IMR-90 (cell line): ENCODE results near the gene FAM228B. TPM values are rescaled to one million over a fixed set of nuclear protein-coding genes. Genes with fewer than 3 reads are reported as not detected.

Experiments used
- ATAC-seq: fragments of 200-7000 bp; cut with Tn5 transposase; 2 replicates; pipeline ENCODE4 v1.9.1; 2020; ENCODE audit warnings: low read depth, mild to moderate bottlenecking, moderate library complexity
- BruUV-seq: library from RNA; stranded (reverse); fragments of 400-500 nt; replicated peaks from 2 replicates; lab custom pipeline; 2021; lab: Mats Ljungman, UMichigan
- CTCF ChIA-PET: fragments of 300-600 bp; formaldehyde crosslinking; extraction: SDS; loops from one replicate; lab custom pipeline; 2021; ENCODE audit warnings: antibody characterized with exemption; lab: Yijun Ruan, JAX
- POLR2A ChIA-PET: fragments of 300-600 bp; sonication (Branson Sonifier 250); formaldehyde crosslinking; loops from one replicate; lab custom pipeline; 2022; ENCODE audit warnings: antibody characterized with exemption; ENCODE audit not compliant: unreplicated experiment; lab: Charles Lee
- DNase-seq: peaks from one replicate; pipeline ENCODE4 v3.0.0; 2013
- H2AFZ ChIP-seq: replicated peaks from 2 replicates; pipeline ENCODE3; 2013; ENCODE audit warnings: low read length, mild to moderate bottlenecking; ENCODE audit not compliant: poor library complexity
- H2AK5ac ChIP-seq: 2 replicates; pipeline ENCODE4 v1.6.1; 2013; ENCODE audit warnings: low read depth, low read length, inconsistent platforms
- H2AK9ac ChIP-seq: replicated peaks from 2 replicates; pipeline ENCODE3; 2013; ENCODE audit warnings: mild to moderate bottlenecking, low read depth, low read length, moderate library complexity; ENCODE audit not compliant: poor library complexity
- H2BK120ac ChIP-seq: 2 replicates; pipeline ENCODE4 v1.6.1; 2013; ENCODE audit warnings: low read depth, low read length, inconsistent platforms
- H2BK15ac ChIP-seq: 3 replicates; pipeline ENCODE4 v1.6.1; 2013; ENCODE audit warnings: low read depth, low read length, inconsistent platforms
- H2BK20ac ChIP-seq: 2 replicates; pipeline ENCODE4 v1.6.1; 2013; ENCODE audit warnings: low read depth, mild to moderate bottlenecking, inconsistent platforms, low read length, moderate library complexity
- H2BK5ac ChIP-seq: 2 replicates; pipeline ENCODE4 v1.6.1; 2013; ENCODE audit warnings: mild to moderate bottlenecking, low read depth, low read length, inconsistent platforms; ENCODE audit not compliant: poor library complexity, severe bottlenecking
- H3K14ac ChIP-seq: replicated peaks from 2 replicates; pipeline ENCODE4 v1.6.1; 2013; ENCODE audit warnings: low read depth, low read length, inconsistent platforms
- H3K18ac ChIP-seq: 2 replicates; pipeline ENCODE4 v1.6.1; 2013; ENCODE audit warnings: low read depth, low read length, control low read depth
- H3K23ac ChIP-seq: 2 replicates; pipeline ENCODE4 v1.6.1; 2013; ENCODE audit warnings: low read depth, low read length, inconsistent platforms
- H3K27ac ChIP-seq: 2 replicates; pipeline ENCODE4 v1.5.1; 2013; ENCODE audit warnings: mild to moderate bottlenecking, control low read depth, low read length; ENCODE audit not compliant: insufficient read depth
- H3K27me3 ChIP-seq: 2 replicates; pipeline ENCODE4 v1.6.1; 2013; ENCODE audit warnings: low read length; ENCODE audit not compliant: control insufficient read depth, insufficient read depth
- H3K36me3 ChIP-seq: 2 replicates; pipeline ENCODE4 v1.6.1; 2013; ENCODE audit warnings: low read length, mixed read lengths; ENCODE audit not compliant: control insufficient read depth, insufficient read depth
- H3K4ac ChIP-seq: 2 replicates; pipeline ENCODE4 v1.6.1; 2013; ENCODE audit warnings: low read depth, low read length, inconsistent platforms
- H3K4me1 ChIP-seq: 2 replicates; pipeline ENCODE4 v1.6.1; 2013; ENCODE audit warnings: low read length, mixed read lengths; ENCODE audit not compliant: control insufficient read depth, insufficient read depth
- H3K4me2 ChIP-seq: 2 replicates; pipeline ENCODE4 v1.6.1; 2013; ENCODE audit warnings: low read depth, mild to moderate bottlenecking, control low read depth, low read length, moderate library complexity
- H3K4me3 ChIP-seq: 2 replicates; pipeline ENCODE4 v1.5.1; 2013; ENCODE audit warnings: low read depth, mild to moderate bottlenecking, control low read depth, low read length, moderate library complexity; ENCODE audit not compliant: insufficient read depth
- H3K56ac ChIP-seq: 2 replicates; pipeline ENCODE4 v1.6.1; 2013; ENCODE audit warnings: low read length, inconsistent platforms; ENCODE audit not compliant: insufficient read depth; ENCODE audit errors: extremely low read depth
- H3K79me1 ChIP-seq, 2 experiments: 2 replicates each; pipeline ENCODE4 v1.6.1; 2013; ENCODE audit warnings: low read length in 2 of 2, inconsistent platforms in 1 of 2, low read depth in 1 of 2
- H3K9ac ChIP-seq: 2 replicates; pipeline ENCODE4 v1.6.1; 2013; ENCODE audit warnings: low read depth, low read length, control low read depth
- H3K9me1 ChIP-seq: 2 replicates; pipeline ENCODE4 v1.6.1; 2013; ENCODE audit warnings: low read length, inconsistent platforms; ENCODE audit not compliant: insufficient read depth
- H3K9me3 ChIP-seq: 2 replicates; pipeline ENCODE4 v1.6.1; 2013; ENCODE audit warnings: low read length; ENCODE audit not compliant: control insufficient read depth, insufficient read depth
- H4K20me1 ChIP-seq: 2 replicates; pipeline ENCODE4 v1.6.1; 2013; ENCODE audit warnings: low read length, inconsistent platforms; ENCODE audit not compliant: insufficient read depth
- H4K5ac ChIP-seq: 2 replicates; pipeline ENCODE4 v1.6.1; 2013; ENCODE audit warnings: mild to moderate bottlenecking, low read depth, low read length, control low read depth
- H4K8ac ChIP-seq, 2 experiments: 2 replicates each; pipeline ENCODE4 v1.6.1; 2013; ENCODE audit warnings: low read depth in 2 of 2, low read length in 2 of 2, control low read depth in 1 of 2, inconsistent platforms in 1 of 2
- H4K91ac ChIP-seq: 2 replicates; pipeline ENCODE4 v1.6.1; 2013; ENCODE audit warnings: low read depth, low read length, inconsistent platforms; ENCODE audit not compliant: insufficient read depth
- BHLHE40 ChIP-seq: fragments of 150-350 bp; IDR thresholded peaks from 2 replicates; pipeline ENCODE4 v1.6.1; 2016; ENCODE audit warnings: mild to moderate bottlenecking, low read depth, low read length
- CEBPB ChIP-seq: IDR thresholded peaks from 2 replicates; pipeline ENCODE4 v1.6.1; 2012; ENCODE audit warnings: low read depth, low read length, improper control_type of control experiment
- CHD1 ChIP-seq: IDR thresholded peaks from 2 replicates; pipeline ENCODE4 v1.6.1; 2012; ENCODE audit warnings: low read depth, low read length, improper control_type of control experiment
- FOS ChIP-seq: fragments of 150-350 bp; IDR thresholded peaks from 2 replicates; pipeline ENCODE4 v1.6.1; 2016; ENCODE audit warnings: low read depth, low read length
- MAFK ChIP-seq: IDR thresholded peaks from 2 replicates; pipeline ENCODE4 v1.6.1; 2012; ENCODE audit warnings: low read depth, low read length, improper control_type of control experiment
- MXI1 ChIP-seq: IDR thresholded peaks from 2 replicates; pipeline ENCODE4 v1.6.1; 2012; ENCODE audit warnings: low read depth, mild to moderate bottlenecking, low read length, moderate library complexity, borderline replicate concordance
- NFE2L2 ChIP-seq: fragments of 150-350 bp; IDR thresholded peaks from 2 replicates; pipeline ENCODE4 v1.6.1; 2016; ENCODE audit warnings: low read depth, mild to moderate bottlenecking, low read length
- POLR2A ChIP-seq: IDR thresholded peaks from 2 replicates; pipeline ENCODE4 v1.6.1; 2012; ENCODE audit warnings: mild to moderate bottlenecking, low read depth, low read length
- RAD21 ChIP-seq: IDR thresholded peaks from 2 replicates; pipeline ENCODE4 v1.6.1; 2012; ENCODE audit warnings: low read length, improper control_type of control experiment
- RCOR1 ChIP-seq: IDR thresholded peaks from 2 replicates; pipeline ENCODE4 v1.6.1; 2012; ENCODE audit warnings: mild to moderate bottlenecking, low read length, improper control_type of control experiment; ENCODE audit not compliant: insufficient replicate concordance
- RFX5 ChIP-seq: IDR thresholded peaks from 2 replicates; pipeline ENCODE4 v1.8.0; 2012; ENCODE audit warnings: low read depth, mild to moderate bottlenecking, low read length, moderate library complexity
- SMC3 ChIP-seq: fragments of 150-350 bp; IDR thresholded peaks from 2 replicates; pipeline ENCODE4 v1.6.1; 2016; ENCODE audit warnings: low read depth, mild to moderate bottlenecking, antibody characterized with exemption, low read length, moderate library complexity
- WGBS, 2 experiments: methylation state at CpG; one replicate each; pipeline versions ENCODE4 v1.1.5 to v1.1.7; 2013; ENCODE audit warnings: missing lambda C conversion rate in 2 of 2; ENCODE audit not compliant: insufficient read length in 1 of 2; ENCODE audit errors: extremely low coverage in 2 of 2; 5-methylcytosine and 5-hydroxymethylcytosine counted together
- dilution Hi-C: fragments of 300-500 bp; cut with HindIII; formaldehyde crosslinking; loops from one replicate; pipeline ENCODE4 v1.14.3; 2018; ENCODE audit warnings: low sequenced_read_pairs; ENCODE audit not compliant: unreplicated experiment
- in situ Hi-C: fragments of 300-500 bp; cut with MboI; formaldehyde crosslinking; loops from 3 replicates; pipeline ENCODE4 v1.14.3; 2019; ENCODE audit warnings: low sequenced_read_pairs, inconsistent platforms, mixed read lengths
- intact Hi-C: fragments of 100-400 bp; cut with micrococcal nuclease; formaldehyde crosslinking; loops from 2 replicates; pipeline ENCODE4 v1.10.0; 2022
- polyA plus RNA-seq, 3 experiments: library from polyadenylated mRNA; depleted of rRNA; stranded (reverse); fragments of >200 nt; gene quantifications; 2 replicates each; pipeline ENCODE4 v1.2.3, GENCODE V29; 2012; ENCODE audit warnings: low replicate concordance in 1 of 3
- total RNA-seq: library from RNA; depleted of rRNA; stranded (reverse); fragments of >200 nt; gene quantifications from 2 replicates; pipeline ENCODE4 v1.2.3, GENCODE V29; 2012
- TF ChIP-seq, protein P1 (sequence below): fragments of 150-350 bp; IDR thresholded peaks from 2 replicates; pipeline ENCODE4 v1.6.1; 2016; ENCODE audit warnings: low read depth, mild to moderate bottlenecking, low read length, moderate library complexity, borderline replicate concordance
- TF ChIP-seq, protein P2 (sequence below): conservative IDR thresholded peaks from 2 replicates; pipeline ENCODE4 v1.5.1; 2012; ENCODE audit warnings: mild to moderate bottlenecking, low read depth, low read length, improper control_type of control experiment

FAM228B gene
- total and polyA plus RNA-seq, 2 of the 4 experiments (the other 2 are of a cell fraction) = 2.0 to 2.9 TPM

- TF ChIP-seq, protein P1, sequence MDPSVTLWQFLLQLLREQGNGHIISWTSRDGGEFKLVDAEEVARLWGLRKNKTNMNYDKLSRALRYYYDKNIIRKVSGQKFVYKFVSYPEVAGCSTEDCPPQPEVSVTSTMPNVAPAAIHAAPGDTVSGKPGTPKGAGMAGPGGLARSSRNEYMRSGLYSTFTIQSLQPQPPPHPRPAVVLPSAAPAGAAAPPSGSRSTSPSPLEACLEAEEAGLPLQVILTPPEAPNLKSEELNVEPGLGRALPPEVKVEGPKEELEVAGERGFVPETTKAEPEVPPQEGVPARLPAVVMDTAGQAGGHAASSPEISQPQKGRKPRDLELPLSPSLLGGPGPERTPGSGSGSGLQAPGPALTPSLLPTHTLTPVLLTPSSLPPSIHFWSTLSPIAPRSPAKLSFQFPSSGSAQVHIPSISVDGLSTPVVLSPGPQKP = no peak
Measured at GRCh38 chr2:24076849-24077534, 46.3 kb upstream of the FAM228B start (continued).

DNA sequence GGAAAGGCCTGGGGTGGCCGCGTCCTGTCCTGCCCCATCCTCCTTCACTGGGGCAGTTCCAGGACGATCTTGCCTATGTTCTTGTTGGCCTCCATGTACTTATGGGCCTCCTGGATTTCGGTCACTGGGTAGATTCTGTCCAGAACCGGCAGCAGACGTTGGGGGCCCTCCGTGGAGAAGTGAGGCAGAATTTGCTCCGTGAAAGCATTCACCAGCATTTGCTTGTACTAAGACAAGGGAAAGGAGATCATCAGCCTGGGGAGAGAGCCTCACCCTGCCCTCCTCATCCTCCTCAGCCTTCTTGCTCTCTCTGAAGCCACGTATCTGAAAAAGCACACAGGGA, 45.8 kb upstream of the FAM228B start:
- peak overlapping the region; percentile 63 to 77 for H4K8ac ChIP-seq
- peak overlapping the region; percentile 44 for H3K9ac ChIP-seq
- no peak overlapping the region; the same call in 1 of the 2 replicates for H4K91ac ChIP-seq
- in situ Hi-C loops (loop anchor here (10.0 kb wide), 1 partner anchor 253 kb away; no protein-coding TSS in a partner anchor), intact Hi-C loops (no loop called here), dilution Hi-C loops (no loop called here)
- no peak for ATAC-seq
- H4K5ac ChIP-seq = peak overlapping the region; percentile 85
- peak overlapping the region; percentile 73 for H3K4me3 ChIP-seq
- ChIA-PET CTCF (no interaction called here), POLR2A (no interaction called here)
- peak overlapping the region; percentile 40; the same call in 1 of the 2 replicates for H3K27ac ChIP-seq
- no peak overlapping the region for H2BK20ac ChIP-seq
- 27% methylated on average over 4 of the region's 9 CpGs; no CpG with 5 or more reads in 1 of the 2 experiments for WGBS, 2 experiments
- no peak overlapping the region for H2BK15ac ChIP-seq
- no peaks in the 10 kb centered on the region for H3K27me3 ChIP-seq
- peaks cover 3% of the 10 kb centered on the region; the same call in 1 of the 2 replicates for H3K4me1 ChIP-seq
- H4K20me1 ChIP-seq = no peaks in the 10 kb centered on the region; the same call in 1 of the 2 replicates
- peak overlapping the region; percentile 96 for H2AK9ac ChIP-seq
- peak overlapping the region; percentile 36 for H3K4ac ChIP-seq
- H3K14ac ChIP-seq = peak overlapping the region; percentile 47; the same call in 1 of the 2 replicates
- H3K18ac ChIP-seq = no peak overlapping the region
- H3K4me2 ChIP-seq = peak overlapping the region; percentile 69
- peaks cover 14 to 40% of the 10 kb centered on the region in 2 experiments; a peak in 3 of 4 replicates for H3K79me1 ChIP-seq
- no peak for DNase-seq
- no peak overlapping the region for H3K56ac ChIP-seq
- H2BK120ac ChIP-seq = no peak overlapping the region
- peaks cover 15% of the 10 kb centered on the region for H3K36me3 ChIP-seq
- no TSS peak for BruUV-seq
- H2AK5ac ChIP-seq = 0 out of 2 replicates have a peak overlapping the region, but pooled peaks have one; percentile 5
- no peaks in the 10 kb centered on the region; the same call in 1 of the 2 replicates for H3K9me1 ChIP-seq
- H3K9me3 ChIP-seq = no peaks in the 10 kb centered on the region
- no peak overlapping the region for H2BK5ac ChIP-seq
- peak overlapping the region; percentile 91 for H2AFZ ChIP-seq
- H3K23ac ChIP-seq = 0 out of 2 replicates have a peak overlapping the region, but pooled peaks have one; percentile 31
- no peak for TF ChIP-seq MXI1
- TF ChIP-seq, protein P2, sequence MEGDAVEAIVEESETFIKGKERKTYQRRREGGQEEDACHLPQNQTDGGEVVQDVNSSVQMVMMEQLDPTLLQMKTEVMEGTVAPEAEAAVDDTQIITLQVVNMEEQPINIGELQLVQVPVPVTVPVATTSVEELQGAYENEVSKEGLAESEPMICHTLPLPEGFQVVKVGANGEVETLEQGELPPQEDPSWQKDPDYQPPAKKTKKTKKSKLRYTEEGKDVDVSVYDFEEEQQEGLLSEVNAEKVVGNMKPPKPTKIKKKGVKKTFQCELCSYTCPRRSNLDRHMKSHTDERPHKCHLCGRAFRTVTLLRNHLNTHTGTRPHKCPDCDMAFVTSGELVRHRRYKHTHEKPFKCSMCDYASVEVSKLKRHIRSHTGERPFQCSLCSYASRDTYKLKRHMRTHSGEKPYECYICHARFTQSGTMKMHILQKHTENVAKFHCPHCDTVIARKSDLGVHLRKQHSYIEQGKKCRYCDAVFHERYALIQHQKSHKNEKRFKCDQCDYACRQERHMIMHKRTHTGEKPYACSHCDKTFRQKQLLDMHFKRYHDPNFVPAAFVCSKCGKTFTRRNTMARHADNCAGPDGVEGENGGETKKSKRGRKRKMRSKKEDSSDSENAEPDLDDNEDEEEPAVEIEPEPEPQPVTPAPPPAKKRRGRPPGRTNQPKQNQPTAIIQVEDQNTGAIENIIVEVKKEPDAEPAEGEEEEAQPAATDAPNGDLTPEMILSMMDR = no peak
- TF ChIP-seq SMC3 = no peak
- no peak for TF ChIP-seq POLR2A
- TF ChIP-seq BHLHE40 = no peak
- TF ChIP-seq MAFK = no peak
- TF ChIP-seq RCOR1 = no peak
- no peak for TF ChIP-seq CEBPB
- no peak for TF ChIP-seq CHD1
- no peak for TF ChIP-seq FOS
- no peak for TF ChIP-seq RFX5
- TF ChIP-seq RAD21 = no peak
- no peak for TF ChIP-seq NFE2L2
